Measurements from ENCODE around the gene VSIG10L. TPM values are rescaled to one million over a fixed set of nuclear protein-coding genes. Genes with fewer than 3 reads are reported as not detected.

The VSIG10L gene
- total RNA-seq, 1 experiment from 2014 or later: 11.6 TPM

GRCh38 chr19:51338563-51339312 lies 3.2 kb downstream of the VSIG10L start (continued):
- TF ChIP-seq NFE2L1 (CRISPR knock-in tag; IDR thresholded peaks at IDR 0.05) (no peak), E2F5 (CRISPR knock-in tag; IDR thresholded peaks at IDR 0.05) (no peak), PRDM15 (CRISPR knock-in tag; IDR thresholded peaks at IDR 0.05) (no peak), GTF2I (CRISPR knock-in tag; conservative IDR thresholded peaks at IDR 0.05) (no peak), NR1H2 (CRISPR knock-in tag; IDR thresholded peaks at IDR 0.05) (no peak)

GRCh38 chr19:51337861-51338562 lies 3.9 kb downstream of the VSIG10L start:
- ChIA-PET POLR2A (no interaction called here), CTCF (interaction anchor here (0.7 to 2.5 kb wide), 7 partner anchors 10 to 323 kb away, joined by 3 to 21 read pairs (median 5); no protein-coding TSS in a partner anchor)
- TF ChIP-seq ZNF512 (CRISPR knock-in tag; IDR thresholded peaks at IDR 0.05; ENCODE audit: borderline replicate concordance) (no peak), SMAD3 (CRISPR knock-in tag; IDR thresholded peaks at IDR 0.05; ENCODE audit: borderline replicate concordance) (no peak)
- Mint-ChIP-seq H3K27ac (no peak overlapping the region), H3K9me3 (peaks cover 11% of the 10 kb centered on the region), H3K4me3 (peak overlapping the region; percentile 89), H3K36me3 (peaks cover 23% of the 10 kb centered on the region), H3K27me3 (ENCODE audit: low read depth) (peaks cover 24% of the 10 kb centered on the region), H3K4me1 (peaks cover 29% of the 10 kb centered on the region)
- DNase-seq (ENCODE audit: low spot score) (no peak), ATAC-seq (no peak)

- CTCF ChIA-PET: interaction anchor here (0.9 to 2.5 kb wide), 5 partner anchors 9 to 179 kb away, joined by 4 to 21 read pairs (median 5); no protein-coding TSS in a partner anchor
- POLR2A ChIA-PET: no interaction called here
- Mint-ChIP-seq H3K36me3 (peaks cover 23% of the 10 kb centered on the region), H3K9me3 (peaks cover 11% of the 10 kb centered on the region), H3K27me3 (ENCODE audit: low read depth) (peaks cover 18% of the 10 kb centered on the region), H3K27ac (no peak overlapping the region), H3K4me3 (no peak overlapping the region), H3K4me1 (peaks cover 22% of the 10 kb centered on the region)
- ATAC-seq (no peak), DNase-seq (ENCODE audit: low spot score) (no peak)
- TF ChIP-seq TCF7 (CRISPR knock-in tag; IDR thresholded peaks at IDR 0.05; ENCODE audit: low read depth) (no peak), ZNF512 (CRISPR knock-in tag; IDR thresholded peaks at IDR 0.05; ENCODE audit: borderline replicate concordance) (no peak), ZSCAN18 (CRISPR knock-in tag; IDR thresholded peaks at IDR 0.05) (no peak), CTCF (IDR thresholded peaks at IDR 0.05) (no peak), NR1H2 (CRISPR knock-in tag; IDR thresholded peaks at IDR 0.05) (no peak), ZNF396 (CRISPR knock-in tag; IDR thresholded peaks at IDR 0.05; ENCODE audit: borderline replicate concordance) (no peak), TP53 (CRISPR knock-in tag; IDR thresholded peaks at IDR 0.05) (no peak), RELA (CRISPR knock-in tag; IDR thresholded peaks at IDR 0.05; ENCODE audit: borderline replicate concordance) (no peak), ATF2 (CRISPR knock-in tag; IDR thresholded peaks at IDR 0.05; ENCODE audit: borderline replicate concordance, low read depth) (no peak), NR2C2 (CRISPR knock-in tag; IDR thresholded peaks at IDR 0.05) (no peak), ZNF423 (CRISPR knock-in tag; IDR thresholded peaks at IDR 0.05) (no peak)
Measured at GRCh38 chr19:51337141-51337860, 4.6 kb downstream of the VSIG10L start.

Measured in WTC11 (cell line).